NT2/D1 (cell line): ENCODE data around the gene SEC23A.

ENCODE experiments used
- DNase-seq: peaks from one replicate; pipeline ENCODE4 v3.0.0-alpha.2; 2011; ENCODE audit warnings: low read depth, low spot score
- H3K27me3 ChIP-seq: 2 replicates; pipeline ENCODE4 v1.6.0; 2011; ENCODE audit warnings: mild to moderate bottlenecking; ENCODE audit not compliant: insufficient read length, insufficient read depth
- H3K36me3 ChIP-seq: 2 replicates; pipeline ENCODE4 v1.6.1; 2011; ENCODE audit warnings: mild to moderate bottlenecking, low read length, mixed read lengths; ENCODE audit not compliant: insufficient read depth, insufficient read length
- H3K4me1 ChIP-seq: 2 replicates; pipeline ENCODE4 v1.5.1; 2011; ENCODE audit not compliant: insufficient read depth, insufficient read length
- H3K4me3 ChIP-seq: 2 replicates; pipeline ENCODE4 v1.5.1; 2011; ENCODE audit warnings: low read depth; ENCODE audit not compliant: insufficient read length
- H3K9ac ChIP-seq: 2 replicates; pipeline ENCODE4 v1.6.0; 2011; ENCODE audit warnings: low read depth; ENCODE audit not compliant: insufficient read length
- H3K9me3 ChIP-seq: 2 replicates; pipeline ENCODE4 v1.5.1; 2011; ENCODE audit warnings: mild to moderate bottlenecking, low read length; ENCODE audit not compliant: insufficient read depth
- SUZ12 ChIP-seq: IDR thresholded peaks from 2 replicates; pipeline ENCODE4 v1.6.1; 2011; ENCODE audit not compliant: insufficient read length, insufficient read depth; ENCODE audit errors: extremely low read depth
- YY1 ChIP-seq: IDR thresholded peaks from 2 replicates; pipeline ENCODE4 v1.6.1; 2011; ENCODE audit not compliant: insufficient read length, insufficient read depth
- ZNF274 ChIP-seq: IDR thresholded peaks from 2 replicates; pipeline ENCODE4 v1.6.1; 2011; ENCODE audit warnings: mild to moderate bottlenecking, low read depth, low read length

Gene SEC23A

DNA sequence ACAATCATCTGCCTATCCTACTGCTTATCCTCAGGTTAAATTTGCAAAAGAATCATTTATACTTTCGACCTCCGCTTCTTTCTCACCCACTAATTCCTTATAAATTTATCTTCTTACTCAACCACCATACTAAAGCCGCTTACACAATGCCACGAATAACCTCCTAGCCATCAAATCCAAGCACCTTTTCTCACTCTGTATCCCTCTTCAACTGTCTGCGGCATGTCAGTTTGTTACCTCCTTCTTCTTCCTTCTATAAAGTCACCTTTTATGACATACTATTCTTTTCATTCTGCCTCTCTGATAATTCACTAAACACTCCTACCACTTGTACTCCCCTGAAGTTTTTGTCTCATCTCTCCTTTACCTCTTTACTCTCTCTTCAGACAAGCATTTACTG is 66.3 kb downstream of the SEC23A start:
- Histone ChIP-seq H3K36me3 (peaks cover 53% of the 10 kb centered on the region), H3K4me3 (no peak overlapping the region), H3K27me3 (no peaks in the 10 kb centered on the region), H3K9me3 (no peaks in the 10 kb centered on the region), H3K9ac (no peak overlapping the region), H3K4me1 (no peaks in the 10 kb centered on the region)
- TF ChIP-seq SUZ12 (no peak), ZNF274 (no peak), YY1 (no peak)
- no peak for DNase-seq

DNA sequence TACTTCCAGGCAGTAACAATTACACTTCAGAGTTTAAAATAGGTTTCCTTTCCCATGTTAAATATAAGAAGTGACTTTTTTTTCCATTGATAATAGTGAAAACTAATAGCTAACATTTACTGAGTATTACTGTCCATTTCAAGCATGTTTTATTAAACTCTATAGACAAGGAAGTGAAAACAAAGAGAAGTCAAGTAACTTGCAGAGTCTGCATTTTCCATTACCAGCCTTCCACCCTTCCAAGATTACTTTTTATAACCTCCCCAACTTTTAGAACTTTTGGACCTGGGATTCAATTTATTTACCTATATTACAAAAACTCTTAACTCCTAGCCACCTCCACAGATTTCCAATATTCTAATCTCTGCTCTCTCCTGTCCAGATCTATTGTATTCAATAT is 67.7 kb downstream of the SEC23A start:
- Histone ChIP-seq H3K9ac (no peak overlapping the region), H3K36me3 (peaks cover 52% of the 10 kb centered on the region)

GRCh38 chr14:39034481-39035296 is 68.3 kb downstream of the SEC23A start:
- no peak for TF ChIP-seq SUZ12
- TF ChIP-seq YY1: no peak
- TF ChIP-seq ZNF274: no peak
- no peak overlapping the region for H3K9ac ChIP-seq
- H3K27me3 ChIP-seq: no peaks in the 10 kb centered on the region
- DNase-seq: no peak
- H3K4me3 ChIP-seq: no peak overlapping the region
- no peaks in the 10 kb centered on the region for H3K9me3 ChIP-seq
- H3K36me3 ChIP-seq: peaks cover 52% of the 10 kb centered on the region
- no peaks in the 10 kb centered on the region for H3K4me1 ChIP-seq

More for the DNA sequence above, 67.7 kb downstream of the SEC23A start:
- no peaks in the 10 kb centered on the region for H3K4me1 ChIP-seq
- TF ChIP-seq SUZ12: no peak
- no peak for DNase-seq
- H3K4me3 ChIP-seq: no peak overlapping the region
- no peaks in the 10 kb centered on the region for H3K27me3 ChIP-seq
- no peaks in the 10 kb centered on the region for H3K9me3 ChIP-seq

DNA sequence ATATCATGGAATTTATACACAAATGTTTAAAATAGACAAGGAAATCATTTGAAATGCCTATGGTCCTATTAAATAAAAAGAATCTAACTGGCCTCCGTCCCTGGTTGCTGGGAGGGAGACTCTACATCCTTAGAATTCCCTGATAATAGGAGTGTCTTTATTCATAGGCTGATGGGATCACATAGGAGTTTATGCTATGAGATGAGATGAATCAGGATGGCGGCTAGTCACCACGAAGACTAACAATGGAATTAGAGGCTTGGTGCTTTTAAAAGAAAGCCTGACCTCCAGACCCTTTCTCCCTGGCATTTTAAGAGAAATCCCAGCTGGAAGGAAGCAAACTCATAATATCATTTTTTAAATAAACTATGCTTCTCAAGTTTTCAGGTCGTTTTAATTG is 69.7 kb downstream of the SEC23A start:
- H3K9me3 ChIP-seq: no peaks in the 10 kb centered on the region
- no peak for DNase-seq
- H3K27me3 ChIP-seq: no peaks in the 10 kb centered on the region
- H3K36me3 ChIP-seq: peaks cover 41% of the 10 kb centered on the region
- H3K4me3 ChIP-seq: no peak overlapping the region
- H3K4me1 ChIP-seq: no peaks in the 10 kb centered on the region
- TF ChIP-seq SUZ12 (no peak), YY1 (no peak), ZNF274 (no peak)
- no peak overlapping the region for H3K9ac ChIP-seq

- Histone ChIP-seq H3K9me3 (no peaks in the 10 kb centered on the region), H3K27me3 (no peaks in the 10 kb centered on the region), H3K4me1 (no peaks in the 10 kb centered on the region), H3K36me3 (peaks cover 30% of the 10 kb centered on the region), H3K9ac (no peak overlapping the region), H3K4me3 (no peak overlapping the region)
- no peak for DNase-seq
- no peak for TF ChIP-seq YY1
- TF ChIP-seq ZNF274: no peak
- TF ChIP-seq SUZ12: no peak
Observed at GRCh38 chr14:39030209-39030608, 72.8 kb downstream of the SEC23A start.

DNA sequence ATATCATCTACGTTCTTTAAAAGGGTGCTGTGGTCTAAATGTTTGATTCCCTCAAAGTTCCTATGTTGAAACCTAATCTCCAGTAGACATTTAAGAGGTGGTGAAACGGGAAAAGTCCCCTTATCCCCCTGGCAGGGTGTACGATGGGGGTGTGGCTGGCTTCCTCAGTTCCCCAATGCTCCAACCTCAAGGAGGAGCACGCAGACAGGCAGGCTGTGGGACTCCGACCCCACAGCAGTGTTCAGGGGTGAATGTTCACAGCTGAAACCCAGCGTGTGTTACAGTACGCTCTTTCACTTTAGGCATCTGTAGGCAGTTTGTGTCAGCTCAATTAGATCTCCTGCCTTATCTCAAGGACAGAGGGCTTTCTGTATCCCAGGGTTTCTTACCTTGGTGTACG is 73.2 kb downstream of the SEC23A start:
- peaks cover 30% of the 10 kb centered on the region for H3K36me3 ChIP-seq
- TF ChIP-seq YY1: no peak
- no peak for TF ChIP-seq ZNF274
- TF ChIP-seq SUZ12: no peak
- no peak for DNase-seq

DNA sequence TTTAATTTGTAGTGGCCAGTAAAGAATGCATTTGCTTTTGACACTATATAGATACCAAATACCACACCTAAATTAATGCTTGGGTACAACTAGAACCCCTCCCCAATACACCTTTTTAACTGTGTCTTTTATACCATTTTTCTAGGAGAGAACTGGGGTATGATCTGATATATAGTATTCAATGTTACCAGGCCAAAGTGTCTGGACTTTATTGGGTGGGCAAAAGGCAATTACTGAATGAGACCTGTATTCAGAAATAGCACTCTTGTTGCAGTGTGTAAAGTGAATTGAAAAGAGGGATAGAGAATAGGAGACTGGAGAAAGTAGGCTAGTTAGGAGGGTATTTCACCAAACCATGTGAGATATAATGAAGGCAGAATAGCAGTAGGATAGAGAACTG is 74.4 kb downstream of the SEC23A start:
- H3K36me3 ChIP-seq: peaks cover 30% of the 10 kb centered on the region
- H3K4me3 ChIP-seq: no peak overlapping the region
- no peaks in the 10 kb centered on the region for H3K4me1 ChIP-seq
- H3K9ac ChIP-seq: no peak overlapping the region
- no peak for DNase-seq
- TF ChIP-seq SUZ12 (no peak), ZNF274 (no peak), YY1 (no peak)
- H3K27me3 ChIP-seq: no peaks in the 10 kb centered on the region
- no peaks in the 10 kb centered on the region for H3K9me3 ChIP-seq

More for the DNA sequence above, 73.2 kb downstream of the SEC23A start:
- Histone ChIP-seq H3K4me1 (no peaks in the 10 kb centered on the region), H3K9me3 (no peaks in the 10 kb centered on the region), H3K27me3 (no peaks in the 10 kb centered on the region), H3K4me3 (no peak overlapping the region), H3K9ac (no peak overlapping the region)
